Smooth muscle cell of the brain vasculature (primary cell): ENCODE results near the gene IFNA10.
"Not testable (repeated sequence)": the region's sequence is repeated elsewhere in the genome, so short reads cannot be mapped to it uniquely, and the experiment has no call there.

Experiments used
- DNase-seq: peaks from one replicate; pipeline ENCODE4 v3.0.0-alpha.2; 2012; ENCODE audit warnings: low read depth, low spot score

The IFNA10 gene

GRCh38 chr9:21194867-21195776 is 11.8 kb downstream of the IFNA10 start:
- DNase-seq, result not testable (repeated sequence)

GRCh38 chr9:21187487-21187886 is 19.5 kb downstream of the IFNA10 start, which contains the start of gene IFNA4:
Gene IFNA4 (minus strand): TSS chr9:21187587. CDS start chr9:21187531, 56 bp downstream.
- not testable (repeated sequence) for DNase-seq

GRCh38 chr9:21182810-21183736 is 23.9 kb downstream of the IFNA10 start:
- DNase-seq, result not testable (repeated sequence)

GRCh38 chr9:21174671-21175070 is 32.3 kb downstream of the IFNA10 start:
- no peak for DNase-seq

- no peak for DNase-seq
Observed at GRCh38 chr9:21172156-21172555, 34.8 kb downstream of the IFNA10 start.

GRCh38 chr9:21171351-21171750 is 35.6 kb downstream of the IFNA10 start:
- DNase-seq, result no peak

GRCh38 chr9:21166560-21166959 is 40.4 kb downstream of the IFNA10 start, which contains the start of gene IFNA21:
Gene IFNA21 (minus strand): TSS chr9:21166660. CDS start chr9:21166612, 48 bp downstream.
- DNase-seq, result not testable (repeated sequence)

- no peak for DNase-seq
Observed at GRCh38 chr9:21165516-21165915, 41.4 kb downstream of the IFNA10 start.

GRCh38 chr9:21160178-21160577 is 46.8 kb downstream of the IFNA10 start:
- no peak for DNase-seq
